A549 (cell line): Measurements from ENCODE around the gene SIRT1. TPM values are rescaled to one million over a fixed set of nuclear protein-coding genes. Genes with fewer than 3 reads are reported as not detected.
"Not testable (repeated sequence)": the region's sequence is repeated elsewhere in the genome, so short reads cannot be mapped to it uniquely, and the experiment has no call there.

Experiments used
- ATAC-seq, 2 experiments: fragments of 200-7000 bp in 1 of 2; fragments of >200 bp in 1 of 2; cut with Nextera tagmentation in 1 of 2; cut with Tn5 transposase in 1 of 2; 3 replicates each; pipeline versions ENCODE4 v1.8.0 to v1.9.1; 2018 to 2020; ENCODE audit warnings: mild to moderate bottlenecking in 1 of 2, moderate library complexity in 1 of 2
- CTCF ChIA-PET: fragments of 300-600 bp; sonication (Branson Sonifier 250); formaldehyde crosslinking; extraction: SDS; loops from one replicate; lab custom pipeline; 2021; ENCODE audit warnings: antibody characterized with exemption, inconsistent platforms; lab: Yijun Ruan, JAX
- POLR2A ChIA-PET: fragments of 350-600 bp; formaldehyde crosslinking; extraction: SDS; loops from one replicate; lab custom pipeline; 2021; ENCODE audit warnings: antibody characterized with exemption, inconsistent platforms; lab: Yijun Ruan, JAX
- DNase-seq, 2 experiments: peaks; one replicate each; pipeline versions ENCODE4 v3.0.0 to v3.0.0-alpha.2; 2011 to 2016; ENCODE audit warnings: low read depth in 1 of 2, low spot score in 1 of 2
- FAIRE-seq: peaks from 2 replicates; lab custom pipeline; 2011; peaks lifted over from hg19 to GRCh38; lab: Jason Lieb, UNC
- H3K27ac ChIP-seq, 2 experiments: fragments of >200 bp; sonication (Bioruptor Twin); formaldehyde crosslinking; 3 replicates each; pipeline ENCODE4 v1.5.1; 2016 to 2017
- H3K4me1 ChIP-seq: fragments of >200 bp; sonication (Bioruptor Twin); formaldehyde crosslinking; 3 replicates; pipeline ENCODE4 v1.6.1; 2016
- H3K4me2 ChIP-seq: fragments of >200 bp; sonication (Bioruptor Twin); formaldehyde crosslinking; 3 replicates; pipeline ENCODE4 v1.6.1; 2016
- H3K4me3 ChIP-seq: fragments of >200 bp; sonication (Bioruptor Twin); formaldehyde crosslinking; 3 replicates; pipeline ENCODE4 v1.5.1; 2016
- H3K9me3 ChIP-seq: fragments of >200 bp; sonication (Bioruptor Twin); formaldehyde crosslinking; 3 replicates; pipeline ENCODE4 v1.6.1; 2016
- MAFK ChIP-seq: fragments of 450-650 bp; IDR thresholded peaks from 2 replicates; pipeline ENCODE4 v1.6.1; 2014; ENCODE audit not compliant: partially characterized antibody
- MYC ChIP-seq: IDR thresholded peaks from 2 replicates; pipeline ENCODE4 v1.6.1; 2012; ENCODE audit warnings: mild to moderate bottlenecking, inconsistent platforms, low read length, improper control_type of control experiment, borderline replicate concordance
- WGBS: methylation state at CpG from one replicate; pipeline ENCODE4 v1.1.6; 2017; ENCODE audit errors: missing lambda C conversion rate; 5-methylcytosine and 5-hydroxymethylcytosine counted together
- polyA plus RNA-seq, 4 experiments: library from polyadenylated mRNA; depleted of rRNA in 3 of 4; stranded (reverse); fragments of >200 nt; fragmentation: RNase III in 1 of 4; extraction: RNeasy Plus Mini Kit Qiagen cat#74134 plus additional on column Dnase treatment in 1 of 4; gene quantifications; 2 replicates in 3 of 4; 3 replicates in 1 of 4; pipeline ENCODE4 v1.2.3, GENCODE V29; 2011 to 2017
- small RNA-seq, 6 experiments: library from RNA; depleted of rRNA; stranded (forward); fragments of <200 nt; gene quantifications; one replicate each; pipeline ENCODE3, GENCODE V24; 2012
- TF ChIP-seq, protein P1 (sequence below): fragments of >200 bp; sonication (Bioruptor Twin); formaldehyde crosslinking; IDR thresholded peaks from 3 replicates; pipeline ENCODE4 v1.5.1; 2016

The SIRT1 gene
- polyA plus RNA-seq, 2 of the 4 experiments (the other 2 are of a cell fraction): 16.2 to 34.8 TPM

- Histone ChIP-seq H3K4me1 (no peaks in the 10 kb centered on the region), H3K27ac (no peak overlapping the region), H3K9me3 (peaks cover 4% of the 10 kb centered on the region; the same call in 1 of the 3 replicates), H3K4me3 (no peak overlapping the region), H3K4me2 (no peak overlapping the region)
- ATAC-seq (no peak), DNase-seq (no peak), FAIRE-seq (no peak)
- CTCF ChIA-PET: interaction anchor here (1.4 to 1.6 kb wide), 2 partner anchors 11 to 30 kb away, joined by 4 read pairs; no protein-coding TSS in a partner anchor
- POLR2A ChIA-PET: no interaction called here
- TF ChIP-seq MAFK (peak; percentile 68), MYC (no peak)
- TF ChIP-seq, protein P1, sequence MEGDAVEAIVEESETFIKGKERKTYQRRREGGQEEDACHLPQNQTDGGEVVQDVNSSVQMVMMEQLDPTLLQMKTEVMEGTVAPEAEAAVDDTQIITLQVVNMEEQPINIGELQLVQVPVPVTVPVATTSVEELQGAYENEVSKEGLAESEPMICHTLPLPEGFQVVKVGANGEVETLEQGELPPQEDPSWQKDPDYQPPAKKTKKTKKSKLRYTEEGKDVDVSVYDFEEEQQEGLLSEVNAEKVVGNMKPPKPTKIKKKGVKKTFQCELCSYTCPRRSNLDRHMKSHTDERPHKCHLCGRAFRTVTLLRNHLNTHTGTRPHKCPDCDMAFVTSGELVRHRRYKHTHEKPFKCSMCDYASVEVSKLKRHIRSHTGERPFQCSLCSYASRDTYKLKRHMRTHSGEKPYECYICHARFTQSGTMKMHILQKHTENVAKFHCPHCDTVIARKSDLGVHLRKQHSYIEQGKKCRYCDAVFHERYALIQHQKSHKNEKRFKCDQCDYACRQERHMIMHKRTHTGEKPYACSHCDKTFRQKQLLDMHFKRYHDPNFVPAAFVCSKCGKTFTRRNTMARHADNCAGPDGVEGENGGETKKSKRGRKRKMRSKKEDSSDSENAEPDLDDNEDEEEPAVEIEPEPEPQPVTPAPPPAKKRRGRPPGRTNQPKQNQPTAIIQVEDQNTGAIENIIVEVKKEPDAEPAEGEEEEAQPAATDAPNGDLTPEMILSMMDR: no peak
- WGBS: 98% methylated on average over 2 of the region's 2 CpGs
These were observed 81.0 kb downstream of the SIRT1 start for GRCh38 chr10:67965456-67965855.

GRCh38 chr10:67966035-67966434 lies 81.6 kb downstream of the SIRT1 start:
- FAIRE-seq, DNase-seq, H3K27ac ChIP-seq, POLR2A ChIA-PET, H3K4me2 ChIP-seq, H3K4me3 ChIP-seq, H3K9me3 ChIP-seq, ATAC-seq, H3K4me1 ChIP-seq: not testable (repeated sequence)
- WGBS: 88% methylated on average over 4 of the region's 4 CpGs
- CTCF ChIA-PET: interaction anchor here (1.4 kb wide), 1 partner anchor 30 kb away, joined by 4 read pairs; no protein-coding TSS in a partner anchor

Small RNA genes lying within 50 kb of the gene (small RNA-seq; reads per million reads assigned to genes)
- 0 reads per million in 6 experiments for gene RNU6-523P

Other genes with a start within 250 kb of the SIRT1 start
- 0.09 TPM in 1 of 2 replicates, not detected in the other for gene CTNNA3, start 188.5 kb upstream of the SIRT1 start, polyA plus RNA-seq (2011; rRNA removed)
- gene CTNNA3, start 188.5 kb upstream of the SIRT1 start, polyA plus RNA-seq (2017; fragmentation: RNase III; extraction: RNeasy Plus Mini Kit Qiagen cat#74134 plus additional on column Dnase treatment): not detected in 3 replicates
- 80.0 and 87.9 TPM in 2 replicates for gene DNAJC12, start 46.5 kb upstream of the SIRT1 start, polyA plus RNA-seq (2011; rRNA removed)
- 13.1 to 19.8 TPM (median 19.1 TPM) in 3 replicates for gene DNAJC12, start 46.5 kb upstream of the SIRT1 start, polyA plus RNA-seq (2017; fragmentation: RNase III; extraction: RNeasy Plus Mini Kit Qiagen cat#74134 plus additional on column Dnase treatment)
- gene HERC4, start 190.6 kb downstream of the SIRT1 start, polyA plus RNA-seq (2011; rRNA removed): 40.5 and 51.3 TPM in 2 replicates
- gene HERC4, start 190.6 kb downstream of the SIRT1 start, polyA plus RNA-seq (2017; fragmentation: RNase III; extraction: RNeasy Plus Mini Kit Qiagen cat#74134 plus additional on column Dnase treatment): 42.2 to 53.7 TPM (median 43.2 TPM) in 3 replicates
- 2.1 and 2.3 TPM in 2 replicates for gene MYPN, start 224.8 kb downstream of the SIRT1 start, polyA plus RNA-seq (2011; rRNA removed)
- gene MYPN, start 224.8 kb downstream of the SIRT1 start, polyA plus RNA-seq (2017; fragmentation: RNase III; extraction: RNeasy Plus Mini Kit Qiagen cat#74134 plus additional on column Dnase treatment): 1.5 to 1.8 TPM (median 1.5 TPM) in 3 replicates